ENCODE measurements around the gene DOCK1.
"Not testable (repeated sequence)": the region's sequence is repeated elsewhere in the genome, so short reads cannot be mapped to it uniquely, and the experiment has no call there.

DOCK1 gene

DNA sequence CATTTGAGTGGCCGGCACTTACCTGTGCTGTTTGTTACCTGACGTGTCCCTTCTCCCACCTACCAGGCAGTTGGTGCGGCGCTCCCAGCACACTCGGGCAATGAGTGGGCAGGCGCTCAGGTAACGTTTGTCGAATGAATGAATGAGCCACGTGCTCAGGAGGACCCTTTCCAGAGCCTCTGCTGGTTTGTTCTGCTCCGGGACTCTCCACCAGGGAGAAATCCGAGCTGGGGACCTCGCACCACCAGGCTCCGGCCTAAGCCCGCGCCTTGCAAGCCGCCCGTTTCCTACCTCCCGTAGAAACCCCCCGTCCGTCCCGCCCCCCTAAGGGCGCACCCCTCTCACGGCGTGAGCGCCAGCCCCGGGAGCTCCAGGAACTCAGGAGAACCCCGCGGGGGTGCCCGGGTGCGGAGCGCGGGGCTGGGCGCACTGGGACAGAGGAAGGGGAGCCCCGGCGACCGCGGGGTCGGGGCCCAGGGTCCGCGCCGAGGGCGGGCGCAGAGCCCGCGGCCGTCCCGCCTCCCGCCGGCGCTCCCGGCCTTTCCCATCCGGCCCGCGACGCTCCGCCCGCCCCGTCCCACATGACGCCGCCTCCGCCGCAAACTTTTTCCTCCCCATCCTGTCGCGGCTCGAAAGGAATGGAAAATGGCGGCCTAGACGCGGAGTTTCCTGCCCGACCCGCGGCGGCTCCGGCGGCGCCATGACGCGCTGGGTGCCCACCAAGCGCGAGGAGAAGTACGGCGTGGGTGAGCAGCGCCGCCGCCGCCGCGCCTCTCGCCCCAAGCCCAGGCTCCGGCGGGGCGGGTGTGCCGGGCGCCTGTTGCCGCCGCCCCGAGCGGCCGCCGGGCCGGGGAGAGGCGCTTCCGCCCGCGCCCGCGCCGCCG lies at the start of gene DOCK1:
DOCK1 (plus strand) TSS at position 611 of the 884 bp plus-strand sequence; CDS start at position 701, 90 bp downstream.
- DNase-seq (ENCODE audit: low spot score) = peak; percentile 70

DNA sequence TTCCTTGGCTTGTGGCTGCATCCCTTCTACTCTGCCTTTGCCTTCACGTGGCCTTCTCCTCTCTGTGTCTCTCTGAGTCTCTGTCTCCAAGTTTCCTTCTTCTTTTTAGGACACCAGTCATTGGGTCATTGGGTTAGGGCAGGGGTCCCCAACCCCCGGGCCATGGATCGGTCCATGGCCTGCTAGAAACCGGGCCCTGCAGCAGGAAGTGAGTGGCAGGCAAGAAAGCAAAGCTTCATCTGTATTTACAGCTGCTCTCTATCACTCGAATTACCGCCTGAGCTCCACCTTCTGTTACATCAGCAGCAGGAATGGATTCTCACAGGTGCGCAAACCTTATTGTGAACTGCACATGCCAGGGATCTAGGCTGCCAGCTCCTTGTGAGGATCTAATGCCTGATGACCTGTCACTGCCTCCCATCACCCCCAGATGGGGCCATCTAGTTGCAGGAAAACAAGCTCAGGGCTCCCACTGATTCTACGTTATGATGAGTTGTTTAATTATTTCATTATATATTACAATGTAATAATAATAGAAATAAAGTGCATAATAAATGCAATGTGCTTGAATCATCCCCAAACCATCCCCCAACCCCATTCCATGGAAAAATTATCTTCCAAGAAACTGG lies 47.9 kb upstream of the DOCK1 start:
- DNase-seq (ENCODE audit: low spot score) = no peak

DNA sequence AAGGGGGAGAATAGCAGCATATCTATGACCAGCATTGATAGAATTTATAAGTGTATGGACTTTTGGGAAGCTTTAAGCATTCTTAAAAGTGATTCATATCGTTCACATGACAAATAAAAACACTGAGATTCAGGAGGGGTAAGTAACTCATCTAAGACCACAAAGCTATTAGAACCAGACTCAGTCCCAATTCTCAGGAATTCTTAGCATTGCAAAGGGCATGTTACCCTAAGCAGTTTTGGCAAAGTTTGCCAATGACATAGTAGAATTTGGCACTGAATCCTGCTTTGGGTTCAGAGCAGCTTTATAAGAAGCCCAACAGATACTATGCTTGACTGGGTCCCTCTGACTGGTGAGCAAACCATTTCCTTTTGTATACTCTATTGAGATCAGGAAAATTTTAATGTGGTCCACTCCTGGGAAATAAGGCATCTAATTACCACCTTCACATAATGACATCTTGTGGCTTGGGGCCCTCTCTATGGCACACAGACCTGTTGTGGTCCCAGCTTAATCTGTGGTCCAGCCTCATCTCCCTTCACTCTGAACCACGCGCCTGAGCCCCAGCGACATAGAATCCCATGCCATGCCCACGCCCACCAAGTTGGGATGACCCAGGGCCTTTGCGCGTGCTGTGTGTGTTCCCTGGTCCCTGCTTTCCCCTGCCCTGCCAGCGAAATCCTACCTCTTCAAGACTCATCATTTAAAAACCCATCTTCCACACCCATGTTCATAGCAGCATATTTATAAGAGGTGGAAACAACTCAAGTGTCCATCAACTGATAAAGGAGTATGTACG lies 37.5 kb upstream of the DOCK1 start:
- DNase-seq (ENCODE audit: low spot score) = no peak

DNA sequence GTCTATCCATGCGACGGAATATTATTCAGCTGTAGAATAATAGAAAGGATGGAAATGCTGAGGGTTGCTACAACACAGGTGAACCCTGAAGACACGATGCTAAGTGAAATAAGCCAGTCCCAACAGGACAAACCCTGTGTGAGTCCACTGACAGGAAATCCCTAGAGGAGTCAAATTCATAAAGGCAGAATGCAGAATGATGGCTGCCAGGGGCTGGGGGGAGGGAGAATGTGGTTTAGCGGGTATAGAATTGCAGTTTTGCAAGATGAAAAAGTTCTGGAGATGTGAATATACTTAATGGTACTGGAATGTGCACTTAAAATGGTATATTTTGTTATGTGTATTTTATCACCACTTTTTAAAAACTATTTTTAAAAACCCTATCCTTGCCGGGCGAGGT lies 36.9 kb upstream of the DOCK1 start:
- no peak for DNase-seq (ENCODE audit: low spot score)

DNA sequence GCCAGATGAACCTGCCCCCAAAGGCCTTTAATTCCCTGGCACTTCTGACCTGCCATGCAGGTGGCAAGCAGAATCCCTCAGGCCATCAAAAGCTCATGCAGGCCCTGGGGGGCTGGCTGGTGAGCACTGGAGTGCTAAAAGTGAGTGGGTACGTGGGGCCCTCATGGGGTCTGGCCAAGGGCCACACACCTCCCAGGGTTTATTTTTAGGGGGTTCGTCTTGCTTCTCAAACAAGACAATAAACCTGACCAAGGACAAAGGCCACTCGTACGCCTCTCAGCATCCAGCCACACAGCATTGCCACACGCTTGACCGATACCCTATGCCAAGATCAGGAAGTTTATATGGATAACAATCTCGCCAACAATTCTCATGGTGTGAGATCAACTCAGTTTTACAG lies 33.1 kb upstream of the DOCK1 start:
- no peak for DNase-seq (ENCODE audit: low spot score)

DNA sequence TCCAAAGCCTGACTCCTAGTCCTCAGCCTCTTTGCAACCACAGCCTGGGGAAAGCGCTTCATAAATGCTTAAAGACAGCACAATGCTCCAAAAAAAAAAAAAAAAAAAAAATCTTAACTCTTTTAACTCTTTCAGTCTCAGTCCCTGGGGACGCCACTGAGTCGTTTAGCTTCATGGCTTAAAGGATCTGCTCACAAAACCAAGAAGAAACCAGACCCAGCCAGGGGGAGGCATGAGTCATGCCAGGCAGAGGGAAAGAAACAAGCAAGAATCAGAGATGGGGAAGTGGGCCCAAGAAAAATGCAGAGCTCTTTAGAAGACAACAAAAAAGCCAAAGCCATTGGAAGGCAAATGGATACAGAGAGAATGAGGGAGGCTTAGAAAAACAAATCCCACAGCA lies 32.5 kb upstream of the DOCK1 start:
- no peak for DNase-seq (ENCODE audit: low spot score)

DNA sequence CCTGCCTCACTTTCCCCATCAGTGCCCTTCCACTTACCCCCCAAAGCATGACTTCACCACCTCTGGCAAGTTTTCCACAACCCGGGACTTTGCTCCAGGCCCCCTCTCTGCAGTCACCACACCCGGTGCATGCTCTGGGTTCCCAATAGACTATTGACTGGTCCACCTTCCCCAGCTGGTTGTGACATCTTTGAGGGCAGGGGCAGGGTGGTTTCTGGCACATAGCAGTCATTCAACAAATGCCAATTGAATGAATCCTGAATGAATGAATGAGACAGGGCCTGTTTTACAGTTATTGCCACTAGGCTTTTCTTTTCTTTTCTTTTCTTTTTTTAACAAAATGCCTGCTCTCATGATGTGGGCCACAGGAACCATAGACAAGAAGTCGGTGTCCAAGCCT lies 28.8 kb upstream of the DOCK1 start:
- DNase-seq (ENCODE audit: low spot score) = no peak

DNA sequence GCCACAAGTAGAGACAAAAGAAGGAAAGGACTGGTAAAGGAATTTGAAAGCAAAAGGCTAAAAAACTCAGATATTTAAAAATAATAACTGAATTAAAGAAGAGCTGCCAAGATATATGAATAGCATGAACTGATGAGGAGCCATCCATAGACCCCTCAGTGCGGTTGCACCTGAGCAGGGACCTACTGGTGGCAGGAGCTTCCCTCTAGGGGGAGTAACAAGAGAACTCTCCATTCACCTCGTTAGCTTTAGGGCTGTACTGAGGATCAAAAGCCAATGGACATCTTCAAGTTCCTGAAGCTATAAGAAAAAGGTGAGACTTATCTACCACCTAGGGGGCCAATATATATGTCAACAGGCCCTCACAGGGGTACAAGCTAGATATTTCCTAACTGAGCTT lies 27.8 kb upstream of the DOCK1 start:
- no peak for DNase-seq (ENCODE audit: low spot score)

DNA sequence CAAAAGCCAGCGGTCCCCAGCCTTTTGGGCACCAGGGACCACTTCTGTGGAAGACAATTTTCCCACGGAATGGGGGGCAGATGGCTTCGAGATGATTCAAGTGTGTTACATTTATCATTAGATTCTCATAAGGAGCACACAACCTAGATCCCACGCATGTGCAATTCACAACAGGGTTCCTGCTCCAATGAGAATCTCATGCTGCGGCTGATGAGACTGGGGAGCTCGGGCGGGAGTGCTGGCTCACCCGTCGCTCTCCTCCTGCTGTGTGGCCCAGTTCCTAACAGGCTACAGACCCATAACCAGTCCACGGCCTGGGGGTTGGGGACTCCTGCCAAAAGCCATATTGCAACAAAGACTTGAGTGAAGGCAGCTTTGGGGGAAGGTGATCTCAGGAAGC lies 26.6 kb upstream of the DOCK1 start:
- no peak for DNase-seq (ENCODE audit: low spot score)

DNA sequence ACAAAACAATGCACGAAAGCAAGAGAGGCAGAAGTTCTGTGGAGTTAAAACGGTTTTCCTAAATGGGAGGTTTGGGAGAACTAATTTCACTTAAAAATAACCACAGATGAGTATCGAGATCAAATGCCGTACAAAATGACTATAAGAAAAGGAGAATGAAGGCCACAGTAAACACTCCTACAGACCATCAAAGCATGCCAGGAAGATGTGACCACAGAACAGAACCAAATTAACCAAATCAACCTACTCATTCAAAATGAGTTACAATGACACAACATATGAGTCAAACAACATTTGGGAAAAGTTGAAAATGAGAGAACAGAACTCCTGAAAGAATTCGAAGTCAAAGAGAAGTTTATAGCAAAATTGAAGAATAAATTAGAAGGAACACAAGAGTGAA lies 24.3 kb upstream of the DOCK1 start:
- DNase-seq (ENCODE audit: low spot score) = no peak

DNA sequence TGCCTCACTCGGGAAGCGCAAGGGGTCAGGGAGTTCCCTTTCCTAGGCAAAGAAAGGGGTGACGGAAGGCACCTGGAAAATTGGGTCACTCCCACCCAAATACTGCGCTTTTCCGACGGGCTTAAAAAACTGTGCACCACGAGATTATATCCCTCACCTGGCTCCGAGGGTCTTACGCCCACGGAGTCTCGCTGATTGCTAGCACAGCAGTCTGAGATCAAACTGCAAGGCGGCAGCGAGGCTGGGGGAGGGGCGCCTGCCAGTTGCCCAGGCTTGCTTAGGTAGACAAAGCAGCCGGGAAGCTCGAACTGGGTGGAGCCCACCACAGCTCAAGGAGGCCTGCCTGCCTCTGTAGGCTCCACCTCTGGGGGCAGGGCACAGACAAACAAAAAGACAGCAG lies 23.2 kb upstream of the DOCK1 start:
- not testable (repeated sequence) for DNase-seq (ENCODE audit: low spot score)

DNA sequence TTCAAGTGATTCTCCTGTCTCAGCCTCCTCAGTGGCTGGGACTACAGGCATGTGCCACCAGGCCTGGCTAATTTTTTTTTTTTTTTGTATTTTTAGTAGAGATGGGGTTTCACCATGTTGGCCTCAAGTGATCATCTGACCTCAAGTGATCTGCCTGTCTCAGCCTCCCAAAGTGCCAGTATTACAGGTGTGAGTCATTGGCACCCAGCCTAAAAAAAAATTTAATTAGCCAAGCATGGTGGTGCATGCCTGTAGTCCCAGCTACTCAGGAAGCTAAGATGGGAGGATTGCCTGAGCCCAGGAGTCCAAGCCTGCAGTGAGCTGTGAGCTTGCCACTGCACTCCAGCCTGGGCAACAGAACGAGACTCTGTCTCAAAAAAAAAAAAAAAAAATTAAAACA lies 16.8 kb upstream of the DOCK1 start:
- DNase-seq (ENCODE audit: low spot score) = not testable (repeated sequence)

DNA sequence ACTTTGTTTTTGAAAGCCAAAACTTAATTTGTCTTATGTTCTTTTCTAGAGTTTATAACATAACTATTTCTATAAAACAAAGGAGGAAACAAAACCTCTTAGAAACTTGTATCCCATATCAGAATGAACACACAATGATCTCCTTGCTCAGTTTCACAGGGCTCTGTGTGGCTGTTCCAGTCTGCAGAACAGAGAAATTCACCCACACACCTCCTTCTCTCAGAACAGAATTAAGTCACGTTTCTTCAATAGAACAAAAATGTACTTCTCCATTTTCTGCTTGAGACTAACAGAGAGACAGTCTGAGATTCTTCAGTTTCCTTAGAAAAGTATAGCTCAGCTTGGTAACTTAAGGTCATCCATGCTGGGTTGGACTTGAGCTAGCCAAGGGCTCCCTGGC lies 15.8 kb upstream of the DOCK1 start:
- no peak for DNase-seq (ENCODE audit: low spot score)

DNA sequence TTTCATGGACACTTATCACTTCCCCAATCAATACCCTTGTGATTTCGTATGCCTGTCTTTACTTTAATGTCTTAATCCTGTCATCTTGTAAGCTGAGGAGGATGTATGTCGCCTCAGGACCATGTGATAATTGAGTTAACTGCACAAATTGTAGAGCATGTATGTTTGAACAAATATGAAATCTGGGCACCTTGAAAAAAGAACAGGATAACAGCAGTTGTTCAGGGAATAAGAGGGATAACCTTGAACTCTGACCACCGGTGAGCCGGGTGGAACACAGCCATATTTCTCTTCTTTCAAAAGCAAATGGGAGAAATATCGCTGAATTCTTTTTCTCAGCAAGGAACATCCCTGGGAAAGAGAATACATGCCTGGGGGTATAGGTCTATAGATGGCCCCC lies 14.4 kb upstream of the DOCK1 start:
- not testable (repeated sequence) for DNase-seq (ENCODE audit: low spot score)

DNA sequence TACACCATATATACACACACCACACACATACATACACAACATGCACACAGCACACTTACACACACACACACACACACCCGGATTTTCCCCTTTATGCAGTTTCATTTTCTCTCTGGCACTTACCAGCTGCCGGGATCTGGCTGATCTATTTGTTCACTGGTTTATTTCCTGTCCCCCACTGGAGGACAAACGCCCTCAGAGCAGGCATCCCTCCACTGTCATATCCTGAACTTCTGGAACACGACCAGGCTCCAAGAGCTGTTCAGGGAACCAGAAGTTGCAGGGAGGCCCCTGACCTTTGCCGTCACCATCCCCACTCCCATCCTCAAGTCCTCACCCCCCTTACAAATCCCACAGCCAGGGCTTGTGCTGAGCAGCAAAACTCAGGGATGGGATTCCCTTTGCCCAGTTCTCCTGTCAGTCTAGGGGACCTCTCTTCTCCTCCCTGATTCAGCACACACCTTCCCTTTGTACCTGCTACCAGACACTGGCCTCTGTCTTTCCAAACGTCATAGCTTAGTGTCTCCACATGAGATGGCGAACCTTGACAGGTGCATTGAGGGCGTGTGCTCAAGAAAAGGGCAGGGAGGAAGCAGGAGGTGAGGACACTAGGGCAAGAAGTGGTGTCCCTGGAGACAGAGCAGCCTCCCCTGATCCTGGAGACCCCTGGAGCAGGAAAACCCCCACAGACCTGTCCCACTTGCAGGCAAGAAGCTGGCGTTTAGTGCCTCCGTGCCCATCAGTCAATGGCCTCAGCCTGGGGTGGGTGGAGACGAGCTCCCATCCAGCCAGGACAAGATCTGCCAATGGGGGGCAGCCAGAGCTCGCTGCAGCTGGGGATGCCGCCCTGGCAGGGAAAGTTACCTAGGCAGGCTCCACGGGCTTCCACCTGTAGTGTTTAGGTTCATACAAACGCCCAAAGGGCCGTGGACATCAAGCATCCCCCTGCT lies 12.7 kb upstream of the DOCK1 start:
- DNase-seq (ENCODE audit: low spot score) = peak; percentile 14

DNA sequence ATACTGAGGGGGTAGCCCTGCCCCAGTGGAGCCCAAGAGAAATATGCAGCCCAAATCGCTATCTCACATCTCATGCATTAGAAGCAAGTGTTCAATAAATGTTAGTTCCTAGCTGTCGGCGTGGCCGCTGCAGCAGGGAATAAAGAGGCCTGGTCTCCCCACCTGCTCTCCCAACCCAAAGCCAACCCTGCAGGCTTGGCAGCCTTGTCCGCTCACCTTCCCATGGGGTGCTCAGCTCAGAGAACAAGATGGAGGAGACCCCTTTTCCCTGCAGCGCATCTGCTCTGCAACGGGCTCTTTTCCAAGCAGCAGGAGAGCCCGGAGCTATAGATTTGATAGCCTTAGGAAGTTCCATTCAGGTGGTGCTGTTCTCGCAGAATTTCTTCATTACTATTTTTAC lies 12.0 kb upstream of the DOCK1 start:
- no peak for DNase-seq (ENCODE audit: low spot score)

DNA sequence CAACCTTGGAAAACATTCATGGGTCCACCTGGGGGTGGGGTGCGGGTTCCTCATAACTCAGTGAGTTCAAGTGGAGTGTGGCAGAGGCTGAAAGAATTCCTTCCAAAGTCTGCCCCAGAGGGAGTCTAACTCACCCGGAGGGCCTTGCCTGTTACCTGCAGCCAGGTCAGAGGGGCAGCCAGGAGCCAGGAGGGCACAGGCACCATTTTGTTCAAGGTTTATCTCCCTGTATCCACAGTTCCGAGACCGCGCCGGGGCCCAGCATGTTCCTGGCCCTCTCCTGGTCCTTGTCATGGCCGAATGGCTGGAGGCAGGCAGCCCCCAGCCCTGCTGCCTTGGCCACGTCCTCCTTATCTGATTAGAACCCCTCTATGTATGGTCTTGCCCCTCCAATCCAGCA lies 11.4 kb upstream of the DOCK1 start:
- no peak for DNase-seq (ENCODE audit: low spot score)

DNA sequence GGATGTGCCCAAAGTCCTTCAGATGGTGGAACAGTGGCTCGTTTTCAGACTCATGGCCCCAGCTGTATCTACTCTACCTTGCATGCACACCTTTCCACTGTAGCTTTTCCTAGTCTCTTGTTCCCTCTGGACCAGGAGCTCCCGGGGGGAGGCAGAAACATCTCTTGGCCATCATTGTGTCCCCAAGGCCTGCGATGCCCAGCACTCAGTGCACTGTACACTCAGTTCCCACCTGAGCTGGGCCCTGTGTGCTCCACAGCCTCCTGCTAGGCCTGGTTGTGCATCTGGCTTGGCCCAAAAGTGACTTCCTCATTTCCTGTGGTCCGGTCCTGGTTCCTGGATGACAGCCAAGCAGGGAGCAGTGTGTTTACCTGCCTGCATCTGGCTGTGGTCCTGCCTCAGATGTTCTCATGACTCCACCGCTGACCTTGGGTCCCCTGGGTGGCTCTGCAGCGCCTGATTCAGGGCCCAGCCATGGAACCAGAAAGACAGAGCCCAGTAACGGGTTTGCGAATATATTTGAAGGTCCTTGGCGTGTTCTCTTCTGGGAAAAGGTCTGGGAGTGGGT lies 9.9 kb upstream of the DOCK1 start:
- DNase-seq (ENCODE audit: low spot score) = no peak

DNA sequence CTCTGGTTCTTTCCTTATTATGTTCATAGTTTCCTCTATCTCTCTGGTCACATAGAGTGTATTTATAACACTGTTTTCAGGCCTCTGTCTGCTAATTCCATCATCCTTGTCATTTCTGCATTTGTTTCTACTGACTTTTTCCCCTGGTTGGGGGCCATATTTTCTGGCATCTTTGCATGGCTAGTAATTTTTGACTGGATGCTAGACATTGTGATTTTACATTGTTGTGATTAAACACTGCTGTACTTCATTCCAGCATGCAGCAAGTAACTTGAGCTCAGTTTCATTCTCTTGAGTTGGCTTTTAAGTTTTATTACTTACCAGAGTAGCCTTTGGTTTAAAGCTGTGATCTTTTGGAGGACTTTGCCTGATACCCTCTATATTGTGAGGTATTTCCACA lies 6.8 kb upstream of the DOCK1 start:
- no peak for DNase-seq (ENCODE audit: low spot score)

DNA sequence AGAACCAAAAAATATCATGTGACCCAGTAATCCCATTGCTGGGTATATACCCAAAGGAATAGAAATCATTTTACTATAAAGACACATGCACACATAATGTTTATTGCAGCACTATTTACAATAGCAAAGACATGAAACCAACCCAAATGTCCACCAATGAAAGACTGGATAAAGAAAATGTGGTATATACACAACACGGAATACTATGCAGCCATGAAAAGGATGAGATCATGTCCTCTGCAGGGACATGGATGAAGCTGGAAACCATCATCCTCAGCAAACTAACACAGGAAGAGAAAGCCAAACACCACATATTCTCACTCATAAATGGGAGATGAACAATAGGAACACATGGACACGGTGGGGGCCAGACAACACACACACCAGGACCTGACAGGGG lies 5.7 kb upstream of the DOCK1 start:
- DNase-seq (ENCODE audit: low spot score) = not testable (repeated sequence)

DNA sequence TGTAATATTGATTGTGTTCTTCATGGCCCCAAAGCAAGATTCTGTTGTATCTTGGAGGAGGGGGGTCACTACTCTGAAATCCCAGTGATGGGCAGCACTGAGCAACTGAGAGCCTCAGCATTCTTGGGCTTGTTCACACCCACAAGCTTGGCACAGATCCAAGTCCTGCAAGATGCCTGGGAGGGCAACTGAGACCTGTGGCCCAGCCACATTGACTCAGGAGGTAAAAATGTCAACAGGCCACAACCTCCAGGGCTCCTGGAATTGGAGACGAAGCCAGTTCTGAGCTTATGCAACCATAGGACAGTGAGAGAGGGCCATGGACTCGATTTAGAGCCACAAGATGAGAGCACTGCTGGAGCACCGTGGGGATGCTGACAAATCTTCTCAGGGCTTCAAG lies 3.1 kb upstream of the DOCK1 start:
- no peak for DNase-seq (ENCODE audit: low spot score)

All from kidney capillary endothelial cell (primary cell).